ENCODE results near the gene MYBPHL.

- TF ChIP-seq, protein P1, sequence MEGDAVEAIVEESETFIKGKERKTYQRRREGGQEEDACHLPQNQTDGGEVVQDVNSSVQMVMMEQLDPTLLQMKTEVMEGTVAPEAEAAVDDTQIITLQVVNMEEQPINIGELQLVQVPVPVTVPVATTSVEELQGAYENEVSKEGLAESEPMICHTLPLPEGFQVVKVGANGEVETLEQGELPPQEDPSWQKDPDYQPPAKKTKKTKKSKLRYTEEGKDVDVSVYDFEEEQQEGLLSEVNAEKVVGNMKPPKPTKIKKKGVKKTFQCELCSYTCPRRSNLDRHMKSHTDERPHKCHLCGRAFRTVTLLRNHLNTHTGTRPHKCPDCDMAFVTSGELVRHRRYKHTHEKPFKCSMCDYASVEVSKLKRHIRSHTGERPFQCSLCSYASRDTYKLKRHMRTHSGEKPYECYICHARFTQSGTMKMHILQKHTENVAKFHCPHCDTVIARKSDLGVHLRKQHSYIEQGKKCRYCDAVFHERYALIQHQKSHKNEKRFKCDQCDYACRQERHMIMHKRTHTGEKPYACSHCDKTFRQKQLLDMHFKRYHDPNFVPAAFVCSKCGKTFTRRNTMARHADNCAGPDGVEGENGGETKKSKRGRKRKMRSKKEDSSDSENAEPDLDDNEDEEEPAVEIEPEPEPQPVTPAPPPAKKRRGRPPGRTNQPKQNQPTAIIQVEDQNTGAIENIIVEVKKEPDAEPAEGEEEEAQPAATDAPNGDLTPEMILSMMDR (IDR thresholded peaks at IDR 0.05): no peak
- TF ChIP-seq POLR2A (IDR thresholded peaks at IDR 0.05): no peak
Measured at GRCh38 chr1:109249654-109250401, 57.0 kb downstream of the MYBPHL start.
